Stimulated activated naive CD8-positive, alpha-beta T cell treated with anti-CD3 and anti-CD28 coated beads, Interleukin-15, Interleukin-2, amounts not matched to agents 100 ng/mL and 50 ng/mL, for 24 hours (primary cell): ENCODE data around the gene MYORG.
"Not testable (repeated sequence)": the region's sequence is repeated elsewhere in the genome, so short reads cannot be mapped to it uniquely, and the experiment has no call there.

Experiments used
- H3K27ac Mint-ChIP-seq: one replicate; pipeline ENCODE4 v1.8.0; 2021; ENCODE audit warnings: mild to moderate bottlenecking, mixed read lengths
- H3K27me3 Mint-ChIP-seq: one replicate; pipeline ENCODE4 v1.8.0; 2021; ENCODE audit warnings: mixed read lengths
- H3K36me3 Mint-ChIP-seq: one replicate; pipeline ENCODE4 v1.8.0; 2021; ENCODE audit warnings: low read depth, mixed read lengths
- H3K4me1 Mint-ChIP-seq: one replicate; pipeline ENCODE4 v1.8.0; 2021; ENCODE audit warnings: low read depth, mixed read lengths
- H3K4me3 Mint-ChIP-seq: one replicate; pipeline ENCODE4 v1.8.0; 2021; ENCODE audit warnings: mild to moderate bottlenecking, mixed read lengths
- H3K9me3 Mint-ChIP-seq: one replicate; pipeline ENCODE4 v1.8.0; 2021; ENCODE audit warnings: mixed read lengths

MYORG gene

DNA sequence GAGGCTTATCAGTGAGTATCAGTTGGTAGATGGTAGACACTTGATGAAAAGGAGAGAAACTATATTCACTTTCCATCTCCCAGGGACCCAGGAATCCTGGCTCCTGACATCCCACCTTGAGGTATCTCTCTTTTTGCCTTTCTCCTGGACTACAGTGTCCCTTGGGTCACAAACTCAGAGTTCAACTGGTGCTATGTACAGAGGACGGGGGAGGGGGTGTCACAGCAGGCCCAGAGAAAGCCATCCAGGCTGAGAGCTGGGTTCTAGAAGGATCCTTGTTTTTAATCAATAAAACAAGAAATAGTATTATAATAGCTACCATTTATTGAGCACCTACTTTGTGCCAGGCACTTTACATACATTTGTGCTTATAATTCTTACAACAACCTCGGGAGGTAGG lies 10.3 kb downstream of the MYORG start:
- Mint-ChIP-seq H3K36me3 (peaks cover 21% of the 10 kb centered on the region), H3K4me1 (peaks cover 15% of the 10 kb centered on the region), H3K9me3 (peaks cover 4% of the 10 kb centered on the region), H3K27me3 (no peaks in the 10 kb centered on the region), H3K4me3 (no peak overlapping the region), H3K27ac (no peak overlapping the region)

GRCh38 chr9:34365282-34365681 lies 11.4 kb downstream of the MYORG start:
- H3K36me3 Mint-ChIP-seq = peaks cover 21% of the 10 kb centered on the region
- H3K4me3 Mint-ChIP-seq = no peak overlapping the region
- H3K9me3 Mint-ChIP-seq = peaks cover 4% of the 10 kb centered on the region

GRCh38 chr9:34363619-34364351 lies 12.9 kb downstream of the MYORG start:
- Mint-ChIP-seq H3K4me1 (peaks cover 9% of the 10 kb centered on the region), H3K9me3 (peaks cover 4% of the 10 kb centered on the region), H3K36me3 (peaks cover 18% of the 10 kb centered on the region), H3K4me3 (no peak overlapping the region), H3K27me3 (no peaks in the 10 kb centered on the region), H3K27ac (no peak overlapping the region)

More at GRCh38 chr9:34365282-34365681, 11.4 kb downstream of the MYORG start:
- no peak overlapping the region for H3K27ac Mint-ChIP-seq
- H3K27me3 Mint-ChIP-seq = no peaks in the 10 kb centered on the region
- H3K4me1 Mint-ChIP-seq = peaks cover 13% of the 10 kb centered on the region

DNA sequence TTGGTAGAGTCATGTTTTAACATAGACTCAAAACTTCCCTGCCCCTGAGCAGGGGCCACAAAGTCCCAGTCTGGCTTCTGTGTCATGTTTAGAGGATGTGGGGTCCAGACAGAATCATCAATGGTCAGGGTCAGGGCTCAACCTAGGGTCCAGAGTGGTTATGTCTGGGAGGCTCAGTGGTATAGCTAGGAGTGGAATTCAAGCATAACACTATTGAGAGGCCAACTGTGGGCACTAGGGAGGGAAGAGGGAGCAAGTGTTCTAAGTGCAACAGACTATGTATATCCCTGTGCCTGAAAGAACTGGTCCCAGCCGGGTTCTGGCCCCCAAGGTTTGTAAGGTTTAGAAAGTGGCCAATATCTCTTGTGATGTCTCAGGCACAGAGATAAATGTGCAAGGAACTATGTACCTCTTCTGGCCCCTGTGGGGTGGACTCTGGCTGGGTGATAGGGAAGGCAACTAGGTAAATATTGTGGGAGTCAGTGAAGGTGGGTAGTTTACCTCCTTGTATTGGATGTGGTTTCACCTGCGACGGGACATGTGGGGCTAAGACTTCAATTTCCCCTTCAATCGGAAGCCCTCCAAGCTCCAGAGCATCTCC lies 14.0 kb downstream of the MYORG start:
- Mint-ChIP-seq H3K9me3 (peaks cover 8% of the 10 kb centered on the region), H3K4me3 (no peak overlapping the region), H3K4me1 (peaks cover 9% of the 10 kb centered on the region), H3K27me3 (no peaks in the 10 kb centered on the region), H3K36me3 (peaks cover 12% of the 10 kb centered on the region), H3K27ac (no peak overlapping the region)

- H3K4me1 Mint-ChIP-seq, H3K4me3 Mint-ChIP-seq, H3K27me3 Mint-ChIP-seq, H3K27ac Mint-ChIP-seq: not testable (repeated sequence)
- peaks cover 22% of the 10 kb centered on the region for H3K36me3 Mint-ChIP-seq
- H3K9me3 Mint-ChIP-seq = peaks cover 10% of the 10 kb centered on the region
These were observed 23.7 kb downstream of the MYORG start for GRCh38 chr9:34352957-34353356.

DNA sequence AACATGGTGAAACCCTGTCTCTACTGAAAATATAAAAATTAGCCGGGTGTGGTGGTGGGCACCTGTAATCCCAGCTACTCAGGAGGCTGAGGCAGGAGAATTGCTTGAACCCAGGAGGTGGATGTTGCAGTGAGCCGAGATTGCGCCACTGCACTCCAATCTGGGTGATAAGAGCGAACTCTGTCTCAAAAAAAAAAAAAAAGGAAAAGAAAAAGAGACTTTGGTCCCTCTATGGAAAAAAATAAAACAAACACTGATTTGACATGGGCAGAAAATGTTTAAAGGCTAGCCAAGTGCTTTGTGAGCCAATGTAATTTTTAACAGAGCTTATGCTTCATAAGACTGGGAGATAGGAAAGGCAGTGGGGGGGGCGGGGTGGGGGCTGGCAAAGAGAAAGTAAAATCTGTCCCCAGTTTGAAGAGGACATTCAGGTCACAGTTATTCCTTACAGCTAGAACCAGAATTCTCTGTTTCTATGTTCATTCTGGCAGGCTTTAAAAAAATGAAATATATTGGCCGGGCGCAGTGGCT lies 24.5 kb downstream of the MYORG start:
- not testable (repeated sequence) for H3K27me3 Mint-ChIP-seq, H3K9me3 Mint-ChIP-seq, H3K27ac Mint-ChIP-seq, H3K4me3 Mint-ChIP-seq, H3K4me1 Mint-ChIP-seq
- H3K36me3 Mint-ChIP-seq = peaks cover 22% of the 10 kb centered on the region

- no peaks in the 10 kb centered on the region for H3K4me1 Mint-ChIP-seq
- no peak overlapping the region for H3K27ac Mint-ChIP-seq
- peaks cover 11% of the 10 kb centered on the region for H3K36me3 Mint-ChIP-seq
- H3K4me3 Mint-ChIP-seq = no peak overlapping the region
- no peaks in the 10 kb centered on the region for H3K27me3 Mint-ChIP-seq
- no peaks in the 10 kb centered on the region for H3K9me3 Mint-ChIP-seq
These were observed 27.4 kb downstream of the MYORG start for GRCh38 chr9:34349324-34349723.

DNA sequence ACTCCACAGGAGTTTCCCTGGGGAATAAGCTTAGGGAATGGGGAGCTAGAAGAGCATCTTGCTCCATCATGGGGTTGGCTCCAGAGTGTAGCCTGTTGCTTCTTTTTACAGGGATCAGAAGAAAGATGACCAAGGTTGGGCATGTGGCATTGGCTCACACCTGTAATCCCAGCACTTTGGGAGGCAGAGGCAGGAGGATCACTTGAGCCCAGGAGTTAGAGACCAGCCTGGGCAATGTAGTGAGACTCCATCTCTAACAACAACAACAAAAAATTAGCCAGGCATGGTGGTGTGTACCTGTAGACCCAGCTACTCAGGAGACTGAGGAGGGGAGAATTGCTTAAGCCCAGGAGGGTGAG lies 28.9 kb downstream of the MYORG start:
- H3K27me3 Mint-ChIP-seq = no peaks in the 10 kb centered on the region
- H3K4me1 Mint-ChIP-seq = no peaks in the 10 kb centered on the region
- H3K36me3 Mint-ChIP-seq = peaks cover 20% of the 10 kb centered on the region
- no peak overlapping the region for H3K27ac Mint-ChIP-seq
- no peaks in the 10 kb centered on the region for H3K9me3 Mint-ChIP-seq
- no peak overlapping the region for H3K4me3 Mint-ChIP-seq

GRCh38 chr9:34346873-34347799 lies 29.6 kb downstream of the MYORG start:
- Mint-ChIP-seq H3K36me3 (peaks cover 20% of the 10 kb centered on the region), H3K4me1 (no peaks in the 10 kb centered on the region), H3K27ac (no peak overlapping the region), H3K4me3 (no peak overlapping the region), H3K27me3 (no peaks in the 10 kb centered on the region), H3K9me3 (no peaks in the 10 kb centered on the region)

DNA sequence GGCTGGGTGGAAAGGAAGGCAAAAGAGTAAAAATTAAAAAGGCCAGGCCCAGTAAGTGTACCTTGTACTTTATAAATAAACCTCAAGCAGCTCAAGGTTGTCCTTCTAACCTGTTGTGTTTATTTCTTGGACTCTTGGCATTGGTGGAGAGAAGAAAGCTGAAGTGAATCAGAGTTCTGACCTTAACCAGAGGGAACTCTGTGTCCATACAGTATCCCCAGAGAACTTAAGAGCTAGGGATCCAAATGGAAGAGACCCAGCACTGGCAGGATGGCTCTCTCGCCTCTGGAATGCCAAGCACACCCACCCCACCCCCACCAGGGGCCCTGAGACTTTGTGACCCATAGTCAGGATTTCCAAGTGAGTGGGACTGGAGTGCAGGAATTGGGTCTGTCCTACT lies 33.1 kb downstream of the MYORG start:
- no peaks in the 10 kb centered on the region for H3K27me3 Mint-ChIP-seq
- peaks cover 23% of the 10 kb centered on the region for H3K36me3 Mint-ChIP-seq
- H3K27ac Mint-ChIP-seq = no peak overlapping the region
- H3K4me3 Mint-ChIP-seq = no peak overlapping the region
- H3K9me3 Mint-ChIP-seq = no peaks in the 10 kb centered on the region
- no peaks in the 10 kb centered on the region for H3K4me1 Mint-ChIP-seq

DNA sequence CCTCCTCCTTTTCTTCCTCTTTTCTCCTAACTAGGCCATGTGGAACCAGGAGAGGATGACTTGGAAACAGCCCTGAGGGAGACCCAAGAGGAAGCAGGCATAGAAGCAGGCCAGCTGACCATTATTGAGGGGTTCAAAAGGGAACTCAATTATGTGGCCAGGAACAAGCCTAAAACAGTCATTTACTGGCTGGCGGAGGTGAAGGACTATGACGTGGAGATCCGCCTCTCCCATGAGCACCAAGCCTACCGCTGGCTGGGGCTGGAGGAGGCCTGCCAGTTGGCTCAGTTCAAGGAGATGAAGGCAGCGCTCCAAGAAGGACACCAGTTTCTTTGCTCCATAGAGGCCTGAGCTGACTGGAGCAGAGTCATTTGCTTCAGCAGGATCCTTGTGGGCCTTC lies 33.6 kb downstream of the MYORG start:
- Mint-ChIP-seq H3K27ac (no peak overlapping the region), H3K9me3 (no peaks in the 10 kb centered on the region), H3K27me3 (no peaks in the 10 kb centered on the region), H3K4me3 (no peak overlapping the region), H3K4me1 (no peaks in the 10 kb centered on the region), H3K36me3 (peaks cover 25% of the 10 kb centered on the region)

GRCh38 chr9:34341659-34342295 lies 34.9 kb downstream of the MYORG start:
- no peaks in the 10 kb centered on the region for H3K4me1 Mint-ChIP-seq
- no peaks in the 10 kb centered on the region for H3K27me3 Mint-ChIP-seq
- peaks cover 25% of the 10 kb centered on the region for H3K36me3 Mint-ChIP-seq
- no peak overlapping the region for H3K27ac Mint-ChIP-seq
- H3K9me3 Mint-ChIP-seq = no peaks in the 10 kb centered on the region
- H3K4me3 Mint-ChIP-seq = no peak overlapping the region

DNA sequence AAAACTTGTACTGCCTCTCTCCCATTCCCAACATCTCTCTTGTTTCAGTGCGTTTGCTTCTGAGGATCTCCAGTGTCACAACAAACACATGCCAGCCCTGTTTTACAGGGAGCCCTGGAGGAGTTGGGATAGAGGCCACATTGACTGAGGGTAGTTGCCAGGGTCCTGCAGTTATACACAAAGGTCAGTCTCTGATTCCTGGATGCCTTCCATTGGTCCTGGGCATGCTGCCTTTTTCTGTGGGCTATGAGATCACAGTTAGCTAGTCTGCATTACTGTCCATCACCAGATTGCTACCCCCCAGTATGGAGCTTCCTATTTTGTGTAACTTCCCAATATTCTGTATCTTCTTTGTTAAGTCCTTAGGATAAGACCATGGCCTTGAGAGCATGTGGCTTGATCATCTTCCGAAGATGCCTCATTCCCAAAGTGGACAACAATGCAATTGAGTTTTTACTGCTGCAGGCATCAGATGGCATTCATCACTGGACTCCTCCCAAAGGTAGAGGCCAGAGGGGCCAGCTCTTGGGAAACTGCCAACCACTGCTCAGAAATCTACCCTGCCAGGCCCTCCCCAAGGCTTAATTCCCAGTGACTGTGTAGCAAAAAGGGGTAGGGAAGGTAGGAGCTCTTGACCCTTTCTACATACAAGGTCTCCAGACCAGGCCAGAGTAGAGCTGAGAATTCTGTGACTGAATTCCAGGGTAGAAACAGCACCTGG lies 37.9 kb downstream of the MYORG start:
- Mint-ChIP-seq H3K27me3 (no peaks in the 10 kb centered on the region), H3K36me3 (peaks cover 25% of the 10 kb centered on the region), H3K4me3 (no peak overlapping the region), H3K27ac (no peak overlapping the region), H3K9me3 (no peaks in the 10 kb centered on the region), H3K4me1 (peaks cover 14% of the 10 kb centered on the region)

- Mint-ChIP-seq H3K36me3 (peaks cover 18% of the 10 kb centered on the region), H3K4me1 (peaks cover 16% of the 10 kb centered on the region)
- H3K4me3 Mint-ChIP-seq, H3K27ac Mint-ChIP-seq, H3K27me3 Mint-ChIP-seq, H3K9me3 Mint-ChIP-seq: not testable (repeated sequence)
These were observed 38.6 kb downstream of the MYORG start for GRCh38 chr9:34338079-34338478.
